ENCODE measurements around the gene TWIST1. TPM values are rescaled to one million over a fixed set of nuclear protein-coding genes. Genes with fewer than 3 reads are reported as not detected.

The TWIST1 gene
- 37.5 and 41.9 TPM in 2 replicates for total RNA-seq (2012; rRNA removed)

- H3K9ac ChIP-seq (ENCODE audit: low read depth, low read length), result peak within 1 kb of the TSS; percentile 96
Measured at GRCh38 chr7:19117091-19117869, at the start of gene TWIST1. Gene TWIST1, minus strand, starts transcription at chr7:19117636. Its CDS starts 315 bp downstream, at chr7:19117321.

DNA sequence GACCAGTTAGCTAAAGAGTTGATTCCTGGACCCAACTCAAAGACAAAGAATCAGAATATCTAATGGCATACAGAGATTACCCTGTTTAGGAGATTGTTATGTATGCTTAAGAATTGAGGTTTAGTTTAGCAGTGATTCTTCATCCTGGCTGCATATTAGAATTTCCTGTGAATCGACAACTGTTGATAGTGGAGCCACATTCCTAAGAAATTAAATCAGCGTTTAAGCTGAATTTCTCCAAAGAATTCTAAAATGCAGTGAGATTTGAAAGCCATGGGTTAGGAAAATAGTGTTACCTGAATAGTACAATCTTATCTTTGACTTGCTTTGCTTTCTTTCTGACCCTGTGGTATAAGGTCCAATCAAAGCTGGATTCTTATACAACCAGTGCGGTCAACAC is 44.2 kb upstream of the TWIST1 start:
- no peak overlapping the region for H3K9ac ChIP-seq (ENCODE audit: low read depth, low read length)
- no peak overlapping the region for H3K4me2 ChIP-seq (ENCODE audit: low read length)
- H3K27me3 ChIP-seq (ENCODE audit: control insufficient read depth, insufficient read depth, low read length), result no peaks in the 10 kb centered on the region
- H3K4me1 ChIP-seq (ENCODE audit: control insufficient read depth, insufficient read depth, low read length), result no peaks in the 10 kb centered on the region
- H3K4me3 ChIP-seq (ENCODE audit: low read length), result no peak overlapping the region
- H3K9me3 ChIP-seq (replicated peaks; ENCODE audit: low read length), result no peaks in the 10 kb centered on the region
- H3K36me3 ChIP-seq (ENCODE audit: insufficient read depth, low read length), result no peaks in the 10 kb centered on the region

More at GRCh38 chr7:19117091-19117869, at the start of gene TWIST1:
- peak within 1 kb of the TSS; percentile 99 for H3K4me3 ChIP-seq (ENCODE audit: low read length)
- H3K36me3 ChIP-seq (ENCODE audit: insufficient read depth, low read length), result peaks cover 23% of the 10 kb centered on the region
- no peaks in the 10 kb centered on the region for H3K9me3 ChIP-seq (replicated peaks; ENCODE audit: low read length)
- H3K27me3 ChIP-seq (ENCODE audit: control insufficient read depth, insufficient read depth, low read length), result no peaks in the 10 kb centered on the region
- H3K4me1 ChIP-seq (ENCODE audit: control insufficient read depth, insufficient read depth, low read length), result peaks cover 24% of the 10 kb centered on the region
- H3K4me2 ChIP-seq (ENCODE audit: low read length), result peak within 1 kb of the TSS; percentile 91

GRCh38 chr7:19146699-19147098 is 29.3 kb upstream of the TWIST1 start:
- Histone ChIP-seq H3K4me2 (ENCODE audit: low read length) (no peak overlapping the region), H3K9ac (ENCODE audit: low read depth, low read length) (no peak overlapping the region), H3K4me3 (ENCODE audit: low read length) (no peak overlapping the region), H3K4me1 (ENCODE audit: control insufficient read depth, insufficient read depth, low read length) (peaks cover 15% of the 10 kb centered on the region), H3K36me3 (ENCODE audit: insufficient read depth, low read length) (no peaks in the 10 kb centered on the region), H3K27me3 (ENCODE audit: control insufficient read depth, insufficient read depth, low read length) (peaks cover 27% of the 10 kb centered on the region), H3K9me3 (replicated peaks; ENCODE audit: low read length) (no peaks in the 10 kb centered on the region)

GRCh38 chr7:19145434-19146115 is 28.1 kb upstream of the TWIST1 start:
- Histone ChIP-seq H3K4me3 (ENCODE audit: low read length) (peak overlapping the region; percentile 21), H3K4me2 (ENCODE audit: low read length) (peak overlapping the region; percentile 79), H3K9me3 (replicated peaks; ENCODE audit: low read length) (no peaks in the 10 kb centered on the region), H3K36me3 (ENCODE audit: insufficient read depth, low read length) (no peaks in the 10 kb centered on the region), H3K4me1 (ENCODE audit: control insufficient read depth, insufficient read depth, low read length) (peaks cover 15% of the 10 kb centered on the region), H3K27me3 (ENCODE audit: control insufficient read depth, insufficient read depth, low read length) (peaks cover 27% of the 10 kb centered on the region), H3K9ac (ENCODE audit: low read depth, low read length) (no peak overlapping the region)

DNA sequence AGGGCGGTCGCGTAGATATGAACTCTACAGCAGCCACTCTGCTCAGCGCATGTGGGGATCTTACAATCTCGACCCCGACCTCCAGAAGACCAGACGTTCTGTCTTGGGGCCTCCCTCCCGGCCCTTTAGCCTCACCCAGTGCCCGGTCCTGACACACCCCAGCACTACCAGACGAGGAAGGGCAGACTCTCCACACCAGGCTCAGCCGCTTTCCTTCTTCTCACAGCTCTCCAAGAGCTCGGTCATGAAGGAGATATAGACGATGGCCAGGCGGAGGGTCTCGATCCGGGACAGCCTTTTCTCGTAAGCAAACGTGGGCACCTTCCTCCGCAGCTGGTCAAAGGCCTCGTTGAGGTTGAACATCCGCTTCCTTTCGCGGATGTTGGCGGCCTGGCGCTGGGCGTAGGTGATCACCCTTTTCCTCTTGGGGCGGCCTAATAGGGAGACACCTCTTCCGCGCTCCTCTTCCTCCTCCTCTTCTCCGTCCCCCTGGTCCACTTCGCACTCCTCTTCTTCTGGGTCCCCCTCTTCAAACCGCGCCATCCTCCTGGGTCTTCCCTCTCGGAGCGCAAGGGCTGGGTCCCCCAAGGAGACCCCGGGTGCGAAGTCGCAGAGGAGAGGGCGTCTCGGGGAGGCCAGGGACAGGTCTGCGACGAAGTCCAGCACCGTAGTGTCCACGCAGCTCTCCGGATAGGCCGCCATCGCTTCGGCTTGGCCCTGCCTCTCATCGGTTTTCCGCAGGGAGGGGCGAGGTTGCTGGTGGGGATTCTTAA is 27.4 kb upstream of the TWIST1 start, which contains the start of gene FERD3L:
Gene FERD3L, minus strand, starts transcription at position 761 of the 773 bp plus-strand sequence. Its CDS starts 59 bp downstream, at position 702.
- peaks cover 27% of the 10 kb centered on the region for H3K27me3 ChIP-seq (ENCODE audit: control insufficient read depth, insufficient read depth, low read length)

GRCh38 chr7:19143881-19144574 is 26.6 kb upstream of the TWIST1 start:
- Histone ChIP-seq H3K9ac (ENCODE audit: low read depth, low read length) (no peak overlapping the region), H3K9me3 (replicated peaks; ENCODE audit: low read length) (no peaks in the 10 kb centered on the region), H3K36me3 (ENCODE audit: insufficient read depth, low read length) (no peaks in the 10 kb centered on the region), H3K4me3 (ENCODE audit: low read length) (peak overlapping the region; percentile 61), H3K4me2 (ENCODE audit: low read length) (peak overlapping the region; percentile 79), H3K4me1 (ENCODE audit: control insufficient read depth, insufficient read depth, low read length) (peaks cover 15% of the 10 kb centered on the region), H3K27me3 (ENCODE audit: control insufficient read depth, insufficient read depth, low read length) (peaks cover 27% of the 10 kb centered on the region)

More for the DNA sequence above, 27.4 kb upstream of the TWIST1 start, which contains the start of gene FERD3L:
- Histone ChIP-seq H3K9me3 (replicated peaks; ENCODE audit: low read length) (no peaks in the 10 kb centered on the region), H3K36me3 (ENCODE audit: insufficient read depth, low read length) (no peaks in the 10 kb centered on the region), H3K4me1 (ENCODE audit: control insufficient read depth, insufficient read depth, low read length) (peaks cover 15% of the 10 kb centered on the region), H3K4me2 (ENCODE audit: low read length) (peak within 1 kb of the TSS; percentile 79), H3K9ac (ENCODE audit: low read depth, low read length) (no peak within 1 kb of the TSS), H3K4me3 (ENCODE audit: low read length) (peak within 1 kb of the TSS; percentile 61)

DNA sequence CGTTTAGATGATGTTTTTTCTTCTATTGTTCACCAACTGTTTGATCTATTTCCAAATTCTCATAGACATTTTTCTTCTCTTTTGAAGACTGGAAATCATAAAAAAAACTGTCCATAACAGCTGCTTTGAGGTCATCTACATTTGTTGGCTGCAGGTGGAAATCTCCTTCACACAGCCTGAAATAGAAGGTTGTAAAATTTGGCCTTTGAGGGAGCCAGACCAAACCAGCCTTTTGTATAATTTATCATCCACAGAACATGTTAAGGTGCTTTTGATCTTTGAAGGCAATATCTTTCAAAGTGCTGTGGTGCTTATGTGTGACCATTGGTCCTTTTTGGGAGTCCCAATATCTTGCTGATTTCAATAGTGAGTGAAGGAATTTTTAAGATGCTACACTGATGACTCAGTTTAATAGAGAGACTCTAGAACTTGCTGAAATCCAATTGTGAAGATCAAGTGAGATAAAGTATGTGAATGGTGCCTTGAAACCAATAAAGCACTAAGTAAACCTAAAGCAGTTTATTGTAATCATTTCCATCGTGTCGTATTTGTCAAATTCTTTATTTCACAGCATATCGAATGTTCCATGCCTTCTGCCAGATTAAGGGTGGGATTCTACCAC is 22.4 kb upstream of the TWIST1 start:
- Histone ChIP-seq H3K4me3 (ENCODE audit: low read length) (no peak overlapping the region), H3K4me1 (ENCODE audit: control insufficient read depth, insufficient read depth, low read length) (peaks cover 11% of the 10 kb centered on the region), H3K36me3 (ENCODE audit: insufficient read depth, low read length) (no peaks in the 10 kb centered on the region), H3K4me2 (ENCODE audit: low read length) (no peak overlapping the region), H3K27me3 (ENCODE audit: control insufficient read depth, insufficient read depth, low read length) (peaks cover 12% of the 10 kb centered on the region), H3K9ac (ENCODE audit: low read depth, low read length) (no peak overlapping the region), H3K9me3 (replicated peaks; ENCODE audit: low read length) (no peaks in the 10 kb centered on the region)

DNA sequence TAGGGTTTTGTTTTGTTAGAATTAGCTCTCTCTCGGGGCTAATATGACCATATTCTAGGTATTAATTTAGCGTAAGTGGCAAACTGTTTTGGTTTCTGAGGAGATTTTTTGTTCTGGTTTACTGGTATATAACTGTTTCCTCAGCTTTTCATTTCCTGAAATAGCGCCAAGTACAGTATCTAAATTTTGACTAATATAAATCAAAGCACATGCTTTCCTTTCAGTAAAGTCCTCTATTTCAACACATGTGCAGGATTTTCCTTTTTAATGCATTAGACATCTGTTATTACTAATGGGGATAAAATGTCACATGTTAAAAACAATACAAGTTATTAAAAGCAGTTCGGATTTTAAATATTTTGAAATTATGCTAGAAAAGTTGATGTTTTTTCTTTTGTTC is 16.4 kb upstream of the TWIST1 start:
- Histone ChIP-seq H3K9me3 (replicated peaks; ENCODE audit: low read length) (no peaks in the 10 kb centered on the region), H3K4me3 (ENCODE audit: low read length) (no peak overlapping the region), H3K36me3 (ENCODE audit: insufficient read depth, low read length) (no peaks in the 10 kb centered on the region), H3K27me3 (ENCODE audit: control insufficient read depth, insufficient read depth, low read length) (no peaks in the 10 kb centered on the region), H3K9ac (ENCODE audit: low read depth, low read length) (no peak overlapping the region), H3K4me1 (ENCODE audit: control insufficient read depth, insufficient read depth, low read length) (no peaks in the 10 kb centered on the region), H3K4me2 (ENCODE audit: low read length) (no peak overlapping the region)

- Histone ChIP-seq H3K4me1 (ENCODE audit: control insufficient read depth, insufficient read depth, low read length) (no peaks in the 10 kb centered on the region), H3K9ac (ENCODE audit: low read depth, low read length) (no peak overlapping the region), H3K27me3 (ENCODE audit: control insufficient read depth, insufficient read depth, low read length) (no peaks in the 10 kb centered on the region), H3K36me3 (ENCODE audit: insufficient read depth, low read length) (no peaks in the 10 kb centered on the region), H3K4me3 (ENCODE audit: low read length) (no peak overlapping the region), H3K4me2 (ENCODE audit: low read length) (no peak overlapping the region), H3K9me3 (replicated peaks; ENCODE audit: low read length) (no peaks in the 10 kb centered on the region)
Measured at GRCh38 chr7:19133390-19133789, 16.0 kb upstream of the TWIST1 start.

DNA sequence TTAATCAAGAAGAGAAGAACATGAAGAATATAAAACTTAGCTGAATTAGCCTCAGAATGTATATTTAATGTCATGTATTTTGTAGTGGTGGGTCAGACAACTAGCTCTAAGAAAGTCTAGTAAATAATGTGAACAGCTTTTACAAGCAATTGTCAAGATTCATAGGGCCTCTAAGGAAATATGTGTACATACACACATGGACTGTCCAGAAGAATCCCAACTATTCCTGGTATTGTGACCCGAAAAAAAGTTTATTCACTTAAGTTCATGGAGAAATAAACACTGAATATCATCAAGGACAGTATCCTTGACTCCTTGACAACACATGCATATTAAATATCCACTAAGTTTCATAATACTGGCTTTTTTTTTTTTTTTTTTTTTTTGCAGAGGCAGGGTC is 11.4 kb upstream of the TWIST1 start:
- H3K9ac ChIP-seq (ENCODE audit: low read depth, low read length), result no peak overlapping the region
- no peaks in the 10 kb centered on the region for H3K9me3 ChIP-seq (replicated peaks; ENCODE audit: low read length)
- no peaks in the 10 kb centered on the region for H3K27me3 ChIP-seq (ENCODE audit: control insufficient read depth, insufficient read depth, low read length)
- no peaks in the 10 kb centered on the region for H3K36me3 ChIP-seq (ENCODE audit: insufficient read depth, low read length)
- no peak overlapping the region for H3K4me3 ChIP-seq (ENCODE audit: low read length)
- H3K4me2 ChIP-seq (ENCODE audit: low read length), result no peak overlapping the region
- no peaks in the 10 kb centered on the region for H3K4me1 ChIP-seq (ENCODE audit: control insufficient read depth, insufficient read depth, low read length)

Data from skeletal muscle satellite cell (primary cell).